CD4-positive, alpha-beta memory T cell (primary cell): ENCODE data around the gene SNAPC3. TPM values are rescaled to one million over a fixed set of nuclear protein-coding genes. Genes with fewer than 3 reads are reported as not detected.

ENCODE experiments used
- CTCF ChIA-PET: fragments of 350-600 bp; sonication (Branson Sonifier 250); formaldehyde crosslinking; loops from one replicate; lab custom pipeline; 2021; ENCODE audit warnings: inconsistent platforms; ENCODE audit not compliant: partially characterized antibody; lab: Charles Lee
- POLR2A ChIA-PET: fragments of 350-600 bp; sonication (Branson Sonifier 250); formaldehyde crosslinking; loops from one replicate; lab custom pipeline; 2021; ENCODE audit not compliant: partially characterized antibody; lab: Charles Lee
- DNase-seq, 5 donors: peaks; one replicate each; pipeline versions ENCODE4 v3.0.0 to v3.0.0-alpha.2; 2020 to 2022; ENCODE audit warnings: mixed read lengths in 1 of 5
- H3K27ac ChIP-seq: one replicate; pipeline ENCODE4 v1.7.0; 2013; ENCODE audit warnings: low read depth, low read length
- H3K27me3 ChIP-seq: 2 replicates; pipeline ENCODE4 v1.7.0; 2013; ENCODE audit warnings: mild to moderate bottlenecking, low read length, moderate library complexity; ENCODE audit not compliant: insufficient read depth
- H3K36me3 ChIP-seq: 2 replicates; pipeline ENCODE4 v1.7.0; 2013; ENCODE audit warnings: mild to moderate bottlenecking, low read length, moderate library complexity; ENCODE audit not compliant: insufficient read depth
- H3K4me1 ChIP-seq: 2 replicates; pipeline ENCODE4 v1.7.0; 2013; ENCODE audit warnings: mild to moderate bottlenecking, low read length, moderate library complexity; ENCODE audit not compliant: insufficient read depth
- H3K4me3 ChIP-seq, 2 donors: one replicate each; pipeline ENCODE4 v1.7.0; 2013; ENCODE audit warnings: low read length in 2 of 2, mild to moderate bottlenecking in 1 of 2
- H3K9me3 ChIP-seq, 2 donors: one replicate each; pipeline ENCODE4 v1.7.0; 2013; ENCODE audit warnings: low read length in 2 of 2, control low read depth in 1 of 2; ENCODE audit not compliant: control insufficient read depth in 1 of 2
- H3K27ac Mint-ChIP-seq, 7 donors: one replicate each; pipeline ENCODE4 v1.8.0; 2020 to 2021; ENCODE audit warnings: mixed read lengths in 7 of 7, mild to moderate bottlenecking in 6 of 7, inconsistent platforms in 3 of 7, moderate library complexity in 3 of 7
- H3K27me3 Mint-ChIP-seq, 2 donors: one replicate each; pipeline ENCODE4 v1.8.0; 2020 to 2021; ENCODE audit warnings: mixed read lengths in 2 of 2
- H3K36me3 Mint-ChIP-seq, 2 donors: one replicate each; pipeline ENCODE4 v1.8.0; 2020 to 2021; ENCODE audit warnings: mixed read lengths in 2 of 2, inconsistent platforms in 1 of 2, mild to moderate bottlenecking in 1 of 2
- H3K4me1 Mint-ChIP-seq, 4 donors: one replicate each; pipeline ENCODE4 v1.8.0; 2020 to 2021; ENCODE audit warnings: mixed read lengths in 4 of 4, mild to moderate bottlenecking in 1 of 4
- H3K4me3 Mint-ChIP-seq, 8 donors: one replicate each; pipeline ENCODE4 v1.8.0; 2020 to 2021; ENCODE audit warnings: mixed read lengths in 8 of 8, mild to moderate bottlenecking in 7 of 8, moderate library complexity in 6 of 8, inconsistent platforms in 3 of 8
- H3K9me3 Mint-ChIP-seq, 8 donors: one replicate each; pipeline ENCODE4 v1.8.0; 2020 to 2021; ENCODE audit warnings: mixed read lengths in 8 of 8, mild to moderate bottlenecking in 5 of 8, inconsistent platforms in 3 of 8, moderate library complexity in 1 of 8
- intact Hi-C: fragments of 100-400 bp; cut with micrococcal nuclease; formaldehyde crosslinking; loops from one replicate; pipeline ENCODE4 v1.15.1; 2023
- polyA plus RNA-seq, 2 donors: library from polyadenylated mRNA; unstranded; fragments of 300-500 nt; fragmentation: Illumina TruSeq; gene quantifications; one replicate each; pipeline ENCODE4 v1.2.3, GENCODE V29; 2021
- total RNA-seq, 2 experiments: library from RNA; stranded (reverse); gene quantifications; one replicate each; pipeline ENCODE4 v1.2.3, GENCODE V29; 2021

Gene SNAPC3
- total and polyA plus RNA-seq, 4 experiments from 2014 or later = 9.8 to 34.2 (median 23.8) TPM

GRCh38 chr9:15400281-15400941, 22.3 kb upstream of the SNAPC3 start:
- Histone ChIP-seq H3K9me3 (no peaks in the 10 kb centered on the region), H3K27me3 (no peaks in the 10 kb centered on the region), H3K4me3 (no peak overlapping the region), H3K36me3 (no peaks in the 10 kb centered on the region), H3K4me1 (no peaks in the 10 kb centered on the region), H3K27ac (no peak overlapping the region)
- peaks cover 0 to 1% (median 0%) of the 10 kb centered on the region in 4 donors for H3K4me1 Mint-ChIP-seq
- H3K9me3 Mint-ChIP-seq = peaks cover 0 to 18% (median 3%) of the 10 kb centered on the region in 8 donors
- DNase-seq = no peak
- intact Hi-C loops = no loop called here
- no peak overlapping the region for H3K27ac Mint-ChIP-seq
- POLR2A ChIA-PET = no interaction called here
- H3K27me3 Mint-ChIP-seq = peaks cover 0 to 2% of the 10 kb centered on the region in 2 donors
- no peak overlapping the region for H3K4me3 Mint-ChIP-seq
- CTCF ChIA-PET = interaction anchor here (0.6 to 1.9 kb wide), 3 partner anchors 16 to 188 kb away, joined by 3 to 9 read pairs (median 3); no protein-coding TSS in a partner anchor
- H3K36me3 Mint-ChIP-seq = peaks cover 0 to 5% of the 10 kb centered on the region in 2 donors

GRCh38 chr9:15401266-15401665, 21.4 kb upstream of the SNAPC3 start:
- no peaks in the 10 kb centered on the region for H3K27me3 ChIP-seq

GRCh38 chr9:15403155-15403554, 19.5 kb upstream of the SNAPC3 start:
- no peaks in the 10 kb centered on the region for H3K27me3 ChIP-seq
- peaks cover 0 to 21% (median 3%) of the 10 kb centered on the region in 8 donors for H3K9me3 Mint-ChIP-seq
- CTCF ChIA-PET = no interaction called here
- no peak overlapping the region for H3K4me3 ChIP-seq
- no peak overlapping the region for H3K27ac Mint-ChIP-seq
- no peak overlapping the region for H3K4me3 Mint-ChIP-seq
- peaks cover 0 to 2% (median 0%) of the 10 kb centered on the region in 4 donors for H3K4me1 Mint-ChIP-seq
- POLR2A ChIA-PET = no interaction called here
- H3K4me1 ChIP-seq = no peaks in the 10 kb centered on the region
- peaks cover 0 to 2% of the 10 kb centered on the region in 2 donors for H3K27me3 Mint-ChIP-seq
- no peaks in the 10 kb centered on the region for H3K36me3 ChIP-seq
- H3K9me3 ChIP-seq = no peaks in the 10 kb centered on the region
- intact Hi-C loops = no loop called here
- H3K27ac ChIP-seq = no peak overlapping the region
- H3K36me3 Mint-ChIP-seq = peaks cover 0 to 6% of the 10 kb centered on the region in 2 donors
- no peak for DNase-seq

More at GRCh38 chr9:15401266-15401665, 21.4 kb upstream of the SNAPC3 start:
- no peaks in the 10 kb centered on the region for H3K9me3 ChIP-seq
- Mint-ChIP-seq H3K27me3 (peaks cover 0 to 2% of the 10 kb centered on the region in 2 donors), H3K27ac (no peak overlapping the region), H3K9me3 (peaks cover 0 to 21% (median 3%) of the 10 kb centered on the region in 8 donors), H3K4me3 (no peak overlapping the region), H3K4me1 (peaks cover 0 to 1% (median 0%) of the 10 kb centered on the region in 4 donors), H3K36me3 (peaks cover 0 to 6% of the 10 kb centered on the region in 2 donors)
- POLR2A ChIA-PET = no interaction called here
- no peak for DNase-seq
- no peaks in the 10 kb centered on the region for H3K36me3 ChIP-seq
- H3K4me3 ChIP-seq = no peak overlapping the region
- CTCF ChIA-PET = interaction anchor here (1.3 to 1.9 kb wide), 2 partner anchors 15 to 189 kb away, joined by 3 to 9 read pairs; no protein-coding TSS in a partner anchor
- no peak overlapping the region for H3K27ac ChIP-seq
- intact Hi-C loops = no loop called here
- no peaks in the 10 kb centered on the region for H3K4me1 ChIP-seq

GRCh38 chr9:15404171-15404570, 18.5 kb upstream of the SNAPC3 start:
- Mint-ChIP-seq H3K9me3 (peaks cover 0 to 20% (median 3%) of the 10 kb centered on the region in 8 donors), H3K27ac (no peak overlapping the region), H3K36me3 (peaks cover 0 to 6% of the 10 kb centered on the region in 2 donors), H3K4me1 (peaks cover 0 to 5% (median 0%) of the 10 kb centered on the region in 4 donors), H3K4me3 (no peak overlapping the region), H3K27me3 (peaks cover 0 to 2% of the 10 kb centered on the region in 2 donors)
- no peak for DNase-seq
- Histone ChIP-seq H3K27me3 (no peaks in the 10 kb centered on the region), H3K4me1 (no peaks in the 10 kb centered on the region), H3K9me3 (no peaks in the 10 kb centered on the region), H3K27ac (no peak overlapping the region), H3K4me3 (no peak overlapping the region), H3K36me3 (no peaks in the 10 kb centered on the region)
- intact Hi-C loops = no loop called here
- POLR2A ChIA-PET = no interaction called here
- CTCF ChIA-PET = no interaction called here

GRCh38 chr9:15416880-15417279, 5.8 kb upstream of the SNAPC3 start:
- ChIA-PET CTCF (interaction anchor here (0.6 to 3.3 kb wide), 13 partner anchors 11 to 206 kb away, joined by 3 to 18 read pairs (median 4); no protein-coding TSS in a partner anchor), POLR2A (no interaction called here)
- intact Hi-C loops = loop anchor here (1.0 kb wide), 2 partner anchors 139 to 206 kb away; no protein-coding TSS in a partner anchor
- Mint-ChIP-seq H3K4me3 (no peak overlapping the region), H3K4me1 (peaks cover 0 to 2% (median 1%) of the 10 kb centered on the region in 4 donors), H3K27me3 (peaks cover 0 to 2% of the 10 kb centered on the region in 2 donors), H3K36me3 (no peaks in the 10 kb centered on the region), H3K27ac (peak overlapping the region in 1 of 7 donors; percentile 9), H3K9me3 (no peaks in the 10 kb centered on the region)
- no peak overlapping the region for H3K4me3 ChIP-seq
- DNase-seq = peak; percentile 30 to 46 (median 40)
- H3K36me3 ChIP-seq = no peaks in the 10 kb centered on the region
- no peaks in the 10 kb centered on the region for H3K9me3 ChIP-seq
- no peak overlapping the region for H3K27ac ChIP-seq
- H3K4me1 ChIP-seq = peaks cover 1% of the 10 kb centered on the region
- no peaks in the 10 kb centered on the region for H3K27me3 ChIP-seq

GRCh38 chr9:15417626-15418025, 5.0 kb upstream of the SNAPC3 start:
- intact Hi-C loops = loop anchor here (1.0 kb wide), 2 partner anchors 139 to 206 kb away; no protein-coding TSS in a partner anchor

GRCh38 chr9:15420796-15421195, 1.9 kb upstream of the SNAPC3 start:
- intact Hi-C loops = loop anchor here (5.0 kb wide), 1 partner anchor 63 kb away; no protein-coding TSS in a partner anchor
- H3K9me3 Mint-ChIP-seq = no peaks in the 10 kb centered on the region
- Histone ChIP-seq H3K27me3 (no peaks in the 10 kb centered on the region), H3K27ac (no peak overlapping the region), H3K36me3 (peaks cover 3% of the 10 kb centered on the region), H3K4me3 (no peak overlapping the region), H3K9me3 (no peaks in the 10 kb centered on the region), H3K4me1 (peaks cover 31% of the 10 kb centered on the region)
- H3K4me1 Mint-ChIP-seq = peaks cover 17 to 34% (median 25%) of the 10 kb centered on the region in 4 donors
- ChIA-PET CTCF (interaction anchor here (2.0 kb wide), 1 partner anchor 143 kb away, joined by 6 read pairs; no protein-coding TSS in a partner anchor), POLR2A (no interaction called here)
- H3K36me3 Mint-ChIP-seq = peaks cover 11 to 17% of the 10 kb centered on the region in 2 donors
- no peak for DNase-seq
- H3K27me3 Mint-ChIP-seq = peaks cover 0 to 2% of the 10 kb centered on the region in 2 donors
- peak overlapping the region in 1 of 8 donors; percentile 3 for H3K4me3 Mint-ChIP-seq
- peak overlapping the region in 1 of 7 donors; percentile 29 for H3K27ac Mint-ChIP-seq

More at GRCh38 chr9:15417626-15418025, 5.0 kb upstream of the SNAPC3 start:
- no peaks in the 10 kb centered on the region for H3K9me3 ChIP-seq
- H3K4me1 Mint-ChIP-seq = peaks cover 0 to 9% (median 6%) of the 10 kb centered on the region in 4 donors
- no peaks in the 10 kb centered on the region for H3K9me3 Mint-ChIP-seq
- H3K27me3 ChIP-seq = no peaks in the 10 kb centered on the region
- no peak for DNase-seq
- peaks cover 0 to 2% of the 10 kb centered on the region in 2 donors for H3K27me3 Mint-ChIP-seq
- peaks cover 0 to 3% of the 10 kb centered on the region in 2 donors for H3K36me3 Mint-ChIP-seq
- POLR2A ChIA-PET = no interaction called here
- peaks cover 6% of the 10 kb centered on the region for H3K4me1 ChIP-seq
- H3K27ac Mint-ChIP-seq = no peak overlapping the region
- H3K36me3 ChIP-seq = no peaks in the 10 kb centered on the region
- no peak overlapping the region for H3K4me3 ChIP-seq
- no peak overlapping the region for H3K4me3 Mint-ChIP-seq
- no peak overlapping the region for H3K27ac ChIP-seq
- CTCF ChIA-PET = interaction anchor here (2.0 to 3.3 kb wide), 2 partner anchors 10 to 205 kb away, joined by 5 to 18 read pairs; no protein-coding TSS in a partner anchor
